SK-N-SH (cell line): ENCODE results near the gene ACACB. TPM values are rescaled to one million over a fixed set of nuclear protein-coding genes. Genes with fewer than 3 reads are reported as not detected.

Source experiments
- CTCF ChIA-PET: fragments of 300-600, 350-600 bp; formaldehyde crosslinking; extraction: SDS; loops from one replicate; lab custom pipeline; 2021; lab: Yijun Ruan, JAX
- POLR2A ChIA-PET: fragments of 350-600 bp; sonication (Branson Sonifier 250); formaldehyde crosslinking; extraction: SDS; loops from one replicate; lab custom pipeline; 2020; ENCODE audit warnings: antibody characterized with exemption, inconsistent platforms; lab: Yijun Ruan, JAX
- DNase-seq: peaks from one replicate; pipeline ENCODE4 v3.0.0; 2012
- H2AFZ ChIP-seq: fragments of 200-600 bp; sonication (generic); 2 replicates; pipeline ENCODE4 v1.8.1; 2016; ENCODE audit warnings: antibody characterized with exemption, mild to moderate bottlenecking, low read depth
- H3F3A ChIP-seq: fragments of 200-600 bp; sonication (generic); replicated peaks from 2 replicates; pipeline ENCODE3; 2016; ENCODE audit warnings: antibody characterized with exemption, mild to moderate bottlenecking; ENCODE audit not compliant: insufficient read depth
- H3K27ac ChIP-seq, 2 experiments: fragments of 200-500 bp in 1 of 2; fragments of 200-600 bp in 1 of 2; sonication (Bioruptor generic) in 1 of 2; sonication (generic), shearing (Covaris generic) in 1 of 2; 2 replicates each; pipeline versions ENCODE4 v1.5.1 to v1.6.1; 2014 to 2016; ENCODE audit warnings: low read depth in 2 of 2, inconsistent platforms in 1 of 2, low read length in 1 of 2, mild to moderate bottlenecking in 1 of 2, mixed read lengths in 1 of 2
- H3K27me3 ChIP-seq: fragments of 200-600 bp; sonication (generic), shearing (Covaris generic); 2 replicates; pipeline ENCODE4 v1.6.1; 2016; ENCODE audit warnings: mixed run types; ENCODE audit not compliant: insufficient read depth
- H3K36me3 ChIP-seq, 2 experiments: fragments of 200-500 bp in 1 of 2; fragments of 200-600 bp in 1 of 2; sonication (Bioruptor generic) in 1 of 2; sonication (generic) in 1 of 2; replicated peaks in 1 of 2; 2 replicates each; pipeline versions ENCODE3 to v1.5.1; 2014 to 2016; ENCODE audit warnings: low read length in 1 of 2, mild to moderate bottlenecking in 1 of 2; ENCODE audit not compliant: insufficient read depth in 2 of 2, control insufficient read depth in 1 of 2
- H3K4me1 ChIP-seq, 2 experiments: fragments of 200-500 bp in 1 of 2; fragments of 200-600 bp in 1 of 2; sonication (Bioruptor generic) in 1 of 2; sonication (generic), shearing (Covaris generic) in 1 of 2; 2 replicates each; pipeline versions ENCODE4 v1.5.1 to v1.6.1; 2014 to 2016; ENCODE audit warnings: low read depth in 1 of 2, low read length in 1 of 2, mixed run types in 1 of 2; ENCODE audit not compliant: insufficient read depth in 2 of 2, control insufficient read depth in 1 of 2
- H3K4me2 ChIP-seq: fragments of 200-600 bp; sonication (generic), shearing (Covaris generic); 2 replicates; pipeline ENCODE4 v1.6.1; 2017; ENCODE audit warnings: mixed run types
- H3K4me3 ChIP-seq, 2 experiments: fragments of 200-500 bp in 1 of 2; fragments of 200-600 bp in 1 of 2; sonication (Bioruptor generic) in 1 of 2; sonication (generic), shearing (Covaris generic) in 1 of 2; 2 replicates each; pipeline versions ENCODE4 v1.5.1 to v1.8.1; 2014 to 2016; ENCODE audit warnings: low read depth in 2 of 2, inconsistent platforms in 1 of 2, low read length in 1 of 2, mild to moderate bottlenecking in 1 of 2, mixed read lengths in 1 of 2, moderate library complexity in 1 of 2
- H3K79me2 ChIP-seq: fragments of 200-600 bp; sonication (generic); 2 replicates; pipeline ENCODE4 v1.8.1; 2017; ENCODE audit warnings: mild to moderate bottlenecking; ENCODE audit not compliant: insufficient read depth
- H3K9ac ChIP-seq: fragments of 200-600 bp; sonication (generic); 2 replicates; pipeline ENCODE4 v1.6.1; 2017; ENCODE audit warnings: mixed run types
- H3K9me2 ChIP-seq: fragments of 200-600 bp; sonication (generic); 2 replicates; pipeline ENCODE4 v1.6.1; 2017; ENCODE audit warnings: mixed run types
- H3K9me3 ChIP-seq: fragments of 200-600 bp; sonication (generic); 2 replicates; pipeline ENCODE4 v1.6.1; 2017; ENCODE audit warnings: mixed run types, mild to moderate bottlenecking, moderate library complexity
- H4K20me1 ChIP-seq: fragments of 200-600 bp; sonication (generic); 2 replicates; pipeline ENCODE4 v1.6.1; 2017; ENCODE audit warnings: mild to moderate bottlenecking, mixed run types; ENCODE audit not compliant: insufficient read depth
- EP300 ChIP-seq, 2 experiments: IDR thresholded peaks; 2 replicates each; pipeline versions ENCODE4 v1.4.0 to v1.6.1; 2012; ENCODE audit warnings: borderline replicate concordance in 1 of 2, low read depth in 1 of 2, low read length in 1 of 2
- EZH2phosphoT487 ChIP-seq: fragments of 200-600 bp; sonication (generic); IDR thresholded peaks from 2 replicates; pipeline ENCODE4 v1.6.1; 2017; ENCODE audit warnings: low read depth, mixed run types, mild to moderate bottlenecking, antibody characterized with exemption, moderate library complexity, borderline replicate concordance
- NRF1 ChIP-seq: IDR thresholded peaks from 2 replicates; pipeline ENCODE4 v1.6.1; 2012; ENCODE audit warnings: low read depth, mild to moderate bottlenecking, low read length
- POLR2AphosphoS5 ChIP-seq: IDR thresholded peaks from 2 replicates; pipeline ENCODE4 v1.6.1; 2012; ENCODE audit warnings: low read depth, low read length
- SIN3A ChIP-seq: IDR thresholded peaks from 2 replicates; pipeline ENCODE4 v1.6.1; 2012; ENCODE audit warnings: low read depth, mild to moderate bottlenecking, low read length, moderate library complexity, borderline replicate concordance
- TCF12 ChIP-seq: IDR thresholded peaks from 2 replicates; pipeline ENCODE4 v1.4.0; 2012
- USF2 ChIP-seq: fragments of 150-350 bp; IDR thresholded peaks from 2 replicates; pipeline ENCODE4 v1.6.1; 2017; ENCODE audit warnings: antibody characterized with exemption, low read length, low read depth, borderline replicate concordance
- WGBS: methylation state at CpG from one replicate; pipeline ENCODE4 v1.1.6; 2017; ENCODE audit warnings: low lambda C conversion rate; 5-methylcytosine and 5-hydroxymethylcytosine counted together
- polyA plus RNA-seq, 3 experiments: library from polyadenylated mRNA; depleted of rRNA; stranded (reverse); fragments of >200 nt; gene quantifications; 2 replicates each; pipeline ENCODE4 v1.2.3, GENCODE V29; 2012

Gene ACACB
- polyA plus RNA-seq, 1 of the 3 experiments (the other 2 are of a cell fraction) = 6.1 TPM

- Histone ChIP-seq H3F3A (no peaks in the 10 kb centered on the region), H3K4me1 (peaks cover 0 to 13% of the 10 kb centered on the region in 2 experiments; a peak in 2 of 4 replicates), H3K9ac (peak overlapping the region; percentile 39; the same call in 1 of the 2 replicates), H3K36me3 (no peaks in the 10 kb centered on the region), H3K9me2 (no peaks in the 10 kb centered on the region), H3K27me3 (no peaks in the 10 kb centered on the region), H4K20me1 (no peaks in the 10 kb centered on the region)
- WGBS = 51% methylated on average over 18 of the region's 18 CpGs
- TF ChIP-seq EP300 (IDR thresholded peaks at IDR 0.05; ENCODE audit: borderline replicate concordance in 1 of 2, low read depth in 1 of 2, low read length in 1 of 2) = no peak
- TF ChIP-seq SIN3A = 0 out of 2 replicates have a peak, but pooled peaks have one; percentile 12
- TF ChIP-seq, all 33 proteins: peak for 1
- Histone ChIP-seq H3K27ac (no peak overlapping the region), H3K4me2 (peak overlapping the region; percentile 96), H3K4me3 (peak overlapping the region; percentile 67 to 74), H3K9me3 (no peaks in the 10 kb centered on the region), H2AFZ (peak overlapping the region; percentile 90; the same call in 1 of the 2 replicates), H3K79me2 (no peaks in the 10 kb centered on the region)
- DNase-seq = peak; percentile 32
- CTCF ChIA-PET = interaction anchor here (1.9 to 3.4 kb wide), 2 partner anchors 20 to 42 kb away, joined by 7 to 9 read pairs; no protein-coding TSS in a partner anchor
- POLR2A ChIA-PET = interaction anchor here (1.0 kb wide), 1 partner anchor 42 kb away, joined by 4 read pairs; no protein-coding TSS in a partner anchor
These were observed 37.5 kb downstream of the ACACB start for GRCh38 chr12:109153821-109154441.

GRCh38 chr12:109154451-109155438 is 38.4 kb downstream of the ACACB start:
- H3K79me2 ChIP-seq = no peaks in the 10 kb centered on the region
- ChIA-PET CTCF (interaction anchor here (0.6 to 3.4 kb wide), 4 partner anchors 21 to 1711 kb away, joined by 3 to 9 read pairs (median 6); no protein-coding TSS in a partner anchor), POLR2A (interaction anchor here (1.0 kb wide), 1 partner anchor 43 kb away, joined by 4 read pairs; no protein-coding TSS in a partner anchor)
- peak overlapping the region; percentile 95 for H2AFZ ChIP-seq
- H4K20me1 ChIP-seq = no peaks in the 10 kb centered on the region
- no peaks in the 10 kb centered on the region for H3K9me2 ChIP-seq
- H3K36me3 ChIP-seq = no peaks in the 10 kb centered on the region
- peak overlapping the region; percentile 67 to 74 for H3K4me3 ChIP-seq
- TF ChIP-seq POLR2AphosphoS5 = 0 out of 2 replicates have a peak, but pooled peaks have one; percentile 37
- TF ChIP-seq TCF12 = peak; percentile 9; the same call in 1 of the 2 replicates
- TF ChIP-seq EZH2phosphoT487 = no peak
- peak; percentile 48 for TF ChIP-seq NRF1
- H3K4me2 ChIP-seq = peak overlapping the region; percentile 96
- peak overlapping the region; percentile 70 for H3K9ac ChIP-seq
- H3K9me3 ChIP-seq = no peaks in the 10 kb centered on the region
- peak overlapping the region; percentile 44 to 64; a peak in 3 of 4 replicates for H3K27ac ChIP-seq
- H3F3A ChIP-seq = no peaks in the 10 kb centered on the region
- peaks cover 0 to 13% of the 10 kb centered on the region in 2 experiments; a peak in 2 of 4 replicates for H3K4me1 ChIP-seq
- 2% methylated on average over 40 of the region's 61 CpGs for WGBS
- H3K27me3 ChIP-seq = no peaks in the 10 kb centered on the region
- peak; percentile 98 for DNase-seq

- no peak overlapping the region for H3K27ac ChIP-seq
- H3K9me3 ChIP-seq = no peaks in the 10 kb centered on the region
- H2AFZ ChIP-seq = no peak overlapping the region
- H3K27me3 ChIP-seq = no peaks in the 10 kb centered on the region
- no peak overlapping the region for H3K9ac ChIP-seq
- no peak overlapping the region for H3K4me3 ChIP-seq
- no peak overlapping the region for H3K4me2 ChIP-seq
- TF ChIP-seq USF2 (no peak), EP300 (IDR thresholded peaks at IDR 0.05; ENCODE audit: borderline replicate concordance in 1 of 2, low read depth in 1 of 2, low read length in 1 of 2) (no peak)
- DNase-seq = no peak
- H3K79me2 ChIP-seq = no peaks in the 10 kb centered on the region
- no peaks in the 10 kb centered on the region for H3F3A ChIP-seq
- POLR2A ChIA-PET = interaction anchor here (0.6 kb wide), 1 partner anchor 61 kb away, joined by 3 read pairs; no protein-coding TSS in a partner anchor
- no peaks in the 10 kb centered on the region for H3K9me2 ChIP-seq
- H4K20me1 ChIP-seq = no peaks in the 10 kb centered on the region
- CTCF ChIA-PET = interaction anchor here (3.4 kb wide), 1 partner anchor 22 kb away, joined by 9 read pairs; no protein-coding TSS in a partner anchor
- WGBS = 95% methylated on average over 4 of the region's 5 CpGs
- no peaks in the 10 kb centered on the region for H3K36me3 ChIP-seq
- H3K4me1 ChIP-seq = peaks cover 0 to 13% of the 10 kb centered on the region in 2 experiments; a peak in 2 of 4 replicates
These were observed 39.6 kb downstream of the ACACB start for GRCh38 chr12:109156036-109156435.
